Mesenchymal stem cell (in vitro differentiated cells and primary cell): Measurements from ENCODE around the gene RNASE12.

Source experiments
- DNase-seq: peaks from one replicate; pipeline ENCODE4 v3.0.0-alpha.2; 2013
- H2AFZ ChIP-seq: one replicate; pipeline ENCODE4 v1.6.1; 2013; ENCODE audit warnings: low read depth, mild to moderate bottlenecking, control low read depth, inconsistent platforms, low read length, moderate library complexity
- H2AK5ac ChIP-seq: 2 replicates; pipeline ENCODE4 v1.6.1; 2013; ENCODE audit warnings: low read length, moderate library complexity, mild to moderate bottlenecking, inconsistent platforms; ENCODE audit not compliant: severe bottlenecking
- H2BK120ac ChIP-seq: one replicate; pipeline ENCODE4 v1.6.1; 2013; ENCODE audit warnings: low read depth, mild to moderate bottlenecking, inconsistent platforms, low read length, moderate library complexity
- H2BK12ac ChIP-seq, 2 experiments: one replicate each; pipeline ENCODE4 v1.6.1; 2013; ENCODE audit warnings: inconsistent platforms in 2 of 2, low read length in 2 of 2, mild to moderate bottlenecking in 2 of 2, moderate library complexity in 2 of 2, control low read depth in 1 of 2
- H2BK15ac ChIP-seq: one replicate; pipeline ENCODE4 v1.6.1; 2013; ENCODE audit warnings: mild to moderate bottlenecking, low read depth, inconsistent platforms; ENCODE audit not compliant: poor library complexity, severe bottlenecking
- H2BK5ac ChIP-seq: 2 replicates; pipeline ENCODE4 v1.6.1; 2013; ENCODE audit warnings: low read depth, mild to moderate bottlenecking, low read length, control low read depth, inconsistent platforms; ENCODE audit not compliant: poor library complexity, severe bottlenecking
- H3K14ac ChIP-seq, 2 experiments: one replicate each; pipeline ENCODE4 v1.6.1; 2013; ENCODE audit warnings: inconsistent platforms in 2 of 2, low read length in 2 of 2, control low read depth in 1 of 2, mild to moderate bottlenecking in 1 of 2, moderate library complexity in 1 of 2
- H3K18ac ChIP-seq, 2 experiments: one replicate each; pipeline ENCODE4 v1.6.1; 2013; ENCODE audit warnings: inconsistent platforms in 2 of 2, low read length in 2 of 2, control low read depth in 1 of 2, low read depth in 1 of 2, mild to moderate bottlenecking in 1 of 2
- H3K23ac ChIP-seq, 2 experiments: one replicate each; pipeline ENCODE4 v1.6.1; 2013; ENCODE audit warnings: inconsistent platforms in 2 of 2, low read length in 2 of 2, mild to moderate bottlenecking in 2 of 2, moderate library complexity in 2 of 2, control low read depth in 1 of 2
- H3K27ac ChIP-seq: 2 replicates; pipeline ENCODE4 v1.5.1; 2013; ENCODE audit warnings: mild to moderate bottlenecking, moderate library complexity, low read length, control low read depth, inconsistent platforms; ENCODE audit not compliant: poor library complexity, severe bottlenecking
- H3K27me3 ChIP-seq, 2 experiments: 2 replicates each; pipeline versions ENCODE4 v1.6.1 to v1.7.0; 2013; ENCODE audit warnings: low read length in 2 of 2, mild to moderate bottlenecking in 2 of 2, moderate library complexity in 2 of 2, control low read depth in 1 of 2, inconsistent platforms in 1 of 2; ENCODE audit not compliant: control insufficient read depth in 1 of 2, insufficient read depth in 1 of 2
- H3K36me3 ChIP-seq, 2 experiments: 2 replicates each; pipeline versions ENCODE4 v1.6.1 to v1.7.0; 2013; ENCODE audit warnings: low read length in 2 of 2, control low read depth in 1 of 2, inconsistent platforms in 1 of 2, low read depth in 1 of 2, mild to moderate bottlenecking in 1 of 2; ENCODE audit not compliant: insufficient read depth in 2 of 2, control insufficient read depth in 1 of 2
- H3K4ac ChIP-seq, 2 experiments: one replicate each; pipeline ENCODE4 v1.6.1; 2013; ENCODE audit warnings: inconsistent platforms in 2 of 2, low read length in 2 of 2, mild to moderate bottlenecking in 2 of 2, moderate library complexity in 2 of 2, control low read depth in 1 of 2, low read depth in 1 of 2
- H3K4me1 ChIP-seq: 2 replicates; pipeline ENCODE4 v1.6.1; 2013; ENCODE audit warnings: low read depth, low read length, control low read depth; ENCODE audit not compliant: control insufficient read depth, insufficient read depth
- H3K4me2 ChIP-seq: 2 replicates; pipeline ENCODE4 v1.6.1; 2013; ENCODE audit warnings: low read length, mild to moderate bottlenecking, inconsistent platforms; ENCODE audit not compliant: poor library complexity, severe bottlenecking
- H3K4me3 ChIP-seq, 2 experiments: 2 replicates each; pipeline versions ENCODE4 v1.5.1 to v1.7.0; 2013; ENCODE audit warnings: low read length in 2 of 2, mild to moderate bottlenecking in 2 of 2, control low read depth in 1 of 2, low read depth in 1 of 2; ENCODE audit not compliant: insufficient read depth in 1 of 2
- H3K79me1 ChIP-seq: replicated peaks from 2 replicates; pipeline ENCODE4 v1.6.1; 2013; ENCODE audit warnings: mild to moderate bottlenecking, control low read depth, low read length, inconsistent platforms; ENCODE audit not compliant: poor library complexity, severe bottlenecking
- H3K9ac ChIP-seq: 2 replicates; pipeline ENCODE4 v1.7.0; 2013; ENCODE audit warnings: mild to moderate bottlenecking, low read length, moderate library complexity
- H3K9me3 ChIP-seq: 2 replicates; pipeline ENCODE4 v1.7.0; 2013; ENCODE audit warnings: mild to moderate bottlenecking, low read length; ENCODE audit not compliant: control insufficient read depth
- H4K8ac ChIP-seq: one replicate; pipeline ENCODE4 v1.6.1; 2013; ENCODE audit warnings: inconsistent platforms, mild to moderate bottlenecking, low read length, moderate library complexity
- H4K91ac ChIP-seq: one replicate; pipeline ENCODE4 v1.6.1; 2013; ENCODE audit warnings: mild to moderate bottlenecking, low read length, inconsistent platforms
- WGBS: methylation state at CpG from one replicate; pipeline ENCODE4 v1.1.7; 2013; ENCODE audit warnings: mixed read lengths; 5-methylcytosine and 5-hydroxymethylcytosine counted together

RNASE12 gene

GRCh38 chr14:20583908-20584307, 7.3 kb downstream of the RNASE12 start:
- no peak overlapping the region for H3K4me2 ChIP-seq
- H2AK5ac ChIP-seq: no peak overlapping the region
- no peaks in the 10 kb centered on the region for H3K36me3 ChIP-seq
- peaks cover 0 to 58% of the 10 kb centered on the region in 2 experiments for H3K27me3 ChIP-seq
- H4K91ac ChIP-seq: no peak overlapping the region
- no peaks in the 10 kb centered on the region for H3K9me3 ChIP-seq
- no peak overlapping the region for H3K18ac ChIP-seq
- H3K4me3 ChIP-seq: no peak overlapping the region
- no peak overlapping the region for H4K8ac ChIP-seq
- no peak overlapping the region for H3K14ac ChIP-seq
- no peak overlapping the region for H2BK120ac ChIP-seq
- H3K27ac ChIP-seq: no peak overlapping the region
- no peak overlapping the region for H3K9ac ChIP-seq
- H2BK15ac ChIP-seq: no peak overlapping the region
- H3K23ac ChIP-seq: peak overlapping the region in 1 of 2 experiments; percentile 59
- no peaks in the 10 kb centered on the region for H3K4me1 ChIP-seq
- H2BK5ac ChIP-seq: no peak overlapping the region
- no peak overlapping the region for H2AFZ ChIP-seq
- no peak for DNase-seq
- H3K4ac ChIP-seq: no peak overlapping the region
- H3K79me1 ChIP-seq: no peaks in the 10 kb centered on the region
- WGBS: 78% methylated on average over 4 of the region's 5 CpGs
- H2BK12ac ChIP-seq: no peak overlapping the region

DNA sequence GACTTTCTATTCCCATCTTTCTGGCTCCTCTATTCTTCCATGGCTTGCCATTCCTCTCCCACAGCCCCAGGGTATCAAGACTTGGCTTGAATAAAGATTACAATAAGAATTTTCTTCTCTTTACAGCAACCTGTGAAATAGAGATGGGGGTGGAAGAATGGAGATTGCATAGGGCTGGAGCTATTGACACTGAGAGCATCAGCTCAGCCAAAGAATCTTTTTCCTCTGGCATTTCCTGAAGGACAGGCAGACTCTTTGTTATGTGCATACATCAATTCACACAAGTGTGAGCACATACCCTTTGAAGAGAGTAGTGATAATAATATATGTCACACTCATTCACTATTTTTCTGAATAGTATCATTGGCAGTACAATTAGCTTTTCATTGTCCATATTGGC, 8.0 kb downstream of the RNASE12 start:
- Histone ChIP-seq H3K14ac (no peak overlapping the region), H2BK15ac (no peak overlapping the region), H2BK5ac (no peak overlapping the region), H2AK5ac (no peak overlapping the region), H4K91ac (no peak overlapping the region), H3K27me3 (peaks cover 3 to 55% of the 10 kb centered on the region in 2 experiments), H3K23ac (no peak overlapping the region), H2BK120ac (no peak overlapping the region), H3K9me3 (no peaks in the 10 kb centered on the region), H3K9ac (no peak overlapping the region), H3K4ac (no peak overlapping the region), H2AFZ (no peak overlapping the region), H3K4me2 (no peak overlapping the region), H4K8ac (no peak overlapping the region), H3K27ac (no peak overlapping the region), H2BK12ac (no peak overlapping the region), H3K79me1 (no peaks in the 10 kb centered on the region), H3K4me3 (no peak overlapping the region), H3K36me3 (no peaks in the 10 kb centered on the region), H3K4me1 (no peaks in the 10 kb centered on the region), H3K18ac (no peak overlapping the region)
- DNase-seq: no peak

DNA sequence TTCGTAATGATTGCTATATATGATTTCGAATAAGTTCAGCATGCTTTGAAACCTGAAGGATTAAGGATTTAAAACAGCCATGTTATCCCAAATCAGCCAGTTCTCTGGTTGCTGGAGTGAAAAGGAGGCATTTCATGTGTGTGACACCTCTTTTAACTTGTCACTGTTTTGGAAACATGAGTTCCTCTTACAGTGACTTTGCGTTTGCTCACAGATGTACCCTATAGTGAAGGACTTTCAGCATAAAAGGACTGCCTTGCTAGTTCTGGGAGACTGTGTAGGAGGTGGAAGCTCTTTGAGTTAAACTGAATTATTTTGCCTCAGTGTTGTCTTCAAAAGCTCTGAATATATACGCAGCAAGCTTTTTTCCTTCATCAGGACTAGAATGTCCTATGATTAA, 10.9 kb downstream of the RNASE12 start:
- H3K36me3 ChIP-seq: no peaks in the 10 kb centered on the region
- H3K27me3 ChIP-seq: peaks cover 3 to 31% of the 10 kb centered on the region in 2 experiments
- no peak overlapping the region for H2BK15ac ChIP-seq
- H3K79me1 ChIP-seq: no peaks in the 10 kb centered on the region
- no peaks in the 10 kb centered on the region for H3K4me1 ChIP-seq
- H3K18ac ChIP-seq: no peak overlapping the region
- H2BK12ac ChIP-seq: no peak overlapping the region
- H3K4me2 ChIP-seq: no peak overlapping the region
- no peak overlapping the region for H3K4me3 ChIP-seq
- H3K23ac ChIP-seq: no peak overlapping the region
- H2AFZ ChIP-seq: no peak overlapping the region
- H3K9ac ChIP-seq: no peak overlapping the region
- no peaks in the 10 kb centered on the region for H3K9me3 ChIP-seq
- H4K8ac ChIP-seq: no peak overlapping the region
- H2AK5ac ChIP-seq: no peak overlapping the region
- no peak for DNase-seq
- H3K27ac ChIP-seq: no peak overlapping the region
- H4K91ac ChIP-seq: no peak overlapping the region
- WGBS: 91% methylated on average over 4 of the region's 4 CpGs
- no peak overlapping the region for H3K14ac ChIP-seq
- no peak overlapping the region for H3K4ac ChIP-seq
- H2BK120ac ChIP-seq: no peak overlapping the region
- no peak overlapping the region for H2BK5ac ChIP-seq

GRCh38 chr14:20578784-20579502, 12.2 kb downstream of the RNASE12 start:
- DNase-seq: no peak
- Histone ChIP-seq H3K27me3 (peaks cover 3 to 20% of the 10 kb centered on the region in 2 experiments), H3K4me2 (no peak overlapping the region), H4K8ac (no peak overlapping the region), H3K4me1 (no peaks in the 10 kb centered on the region), H2AFZ (no peak overlapping the region), H3K14ac (no peak overlapping the region), H2BK120ac (no peak overlapping the region), H2BK5ac (no peak overlapping the region), H2BK15ac (no peak overlapping the region), H3K79me1 (no peaks in the 10 kb centered on the region), H3K9me3 (no peaks in the 10 kb centered on the region), H3K9ac (no peak overlapping the region), H3K23ac (no peak overlapping the region), H2AK5ac (no peak overlapping the region), H3K27ac (no peak overlapping the region), H4K91ac (no peak overlapping the region), H3K4ac (no peak overlapping the region), H3K36me3 (no peaks in the 10 kb centered on the region), H2BK12ac (no peak overlapping the region), H3K18ac (no peak overlapping the region), H3K4me3 (no peak overlapping the region)
- WGBS: 65% methylated on average over 14 of the region's 14 CpGs
